ENCODE results near the gene BANF1.

BANF1 gene

GRCh38 chr11:65982824-65983588 lies 19.3 kb upstream of the BANF1 start:
- no peak for DNase-seq (ENCODE audit: low read depth)
- TF ChIP-seq CTCF (conservative IDR thresholded peaks at IDR 0.05; ENCODE audit: control insufficient read depth, insufficient read depth, low read depth, low read length): no peak
- H3K4me3 ChIP-seq (ENCODE audit: control insufficient read depth, low read depth, low read length): no peak overlapping the region

GRCh38 chr11:65983589-65983987 lies 18.7 kb upstream of the BANF1 start:
- no peak for TF ChIP-seq CTCF (conservative IDR thresholded peaks at IDR 0.05; ENCODE audit: control insufficient read depth, insufficient read depth, low read depth, low read length)
- H3K4me3 ChIP-seq (ENCODE audit: control insufficient read depth, low read depth, low read length): no peak overlapping the region
- no peak for DNase-seq (ENCODE audit: low read depth)

- no peak for DNase-seq (ENCODE audit: low read depth)
- no peak for TF ChIP-seq CTCF (conservative IDR thresholded peaks at IDR 0.05; ENCODE audit: control insufficient read depth, insufficient read depth, low read depth, low read length)
- H3K4me3 ChIP-seq (ENCODE audit: control insufficient read depth, low read depth, low read length): no peak overlapping the region
These were observed 15.0 kb upstream of the BANF1 start for GRCh38 chr11:65987336-65987735.

GRCh38 chr11:65988791-65989592 lies 13.3 kb upstream of the BANF1 start:
- peak; percentile 97 for TF ChIP-seq CTCF (conservative IDR thresholded peaks at IDR 0.05; ENCODE audit: control insufficient read depth, insufficient read depth, low read depth, low read length)
- H3K4me3 ChIP-seq (ENCODE audit: control insufficient read depth, low read depth, low read length): no peak overlapping the region
- peak; percentile 96 for DNase-seq (ENCODE audit: low read depth)

- no peak for TF ChIP-seq CTCF (conservative IDR thresholded peaks at IDR 0.05; ENCODE audit: control insufficient read depth, insufficient read depth, low read depth, low read length)
- H3K4me3 ChIP-seq (ENCODE audit: control insufficient read depth, low read depth, low read length): no peak overlapping the region
- DNase-seq (ENCODE audit: low read depth): no peak
These were observed 10.2 kb upstream of the BANF1 start for GRCh38 chr11:65992056-65992455.

- no peak overlapping the region for H3K4me3 ChIP-seq (ENCODE audit: control insufficient read depth, low read depth, low read length)
- no peak for DNase-seq (ENCODE audit: low read depth)
- TF ChIP-seq CTCF (conservative IDR thresholded peaks at IDR 0.05; ENCODE audit: control insufficient read depth, insufficient read depth, low read depth, low read length): no peak
These were observed 5.0 kb upstream of the BANF1 start for GRCh38 chr11:65997286-65997685.
